GM19328 (cell line): ENCODE data around the gene DYNLT4.
A peak's percentile ranks its signal among the peaks of the same experiment; 100 is the strongest.
"Not testable (repeated sequence)": the region's sequence is repeated elsewhere in the genome, so short reads cannot be mapped to it uniquely, and the experiment has no call there.

Experiments
- ATAC-seq: cut with Tn5 transposase; IDR thresholded peaks from one replicate; pipeline ENCODE4 v1.9.1; 2021; ENCODE audit warnings: mild to moderate bottlenecking, moderate library complexity; ENCODE audit not compliant: unreplicated experiment

The DYNLT4 gene, protein sequence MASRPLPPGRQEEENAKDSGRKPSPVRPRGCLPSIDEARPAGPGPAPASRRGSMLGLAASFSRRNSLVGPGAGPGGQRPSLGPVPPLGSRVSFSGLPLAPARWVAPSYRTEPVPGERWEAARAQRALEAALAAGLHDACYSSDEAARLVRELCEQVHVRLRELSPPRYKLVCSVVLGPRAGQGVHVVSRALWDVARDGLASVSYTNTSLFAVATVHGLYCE

DNA sequence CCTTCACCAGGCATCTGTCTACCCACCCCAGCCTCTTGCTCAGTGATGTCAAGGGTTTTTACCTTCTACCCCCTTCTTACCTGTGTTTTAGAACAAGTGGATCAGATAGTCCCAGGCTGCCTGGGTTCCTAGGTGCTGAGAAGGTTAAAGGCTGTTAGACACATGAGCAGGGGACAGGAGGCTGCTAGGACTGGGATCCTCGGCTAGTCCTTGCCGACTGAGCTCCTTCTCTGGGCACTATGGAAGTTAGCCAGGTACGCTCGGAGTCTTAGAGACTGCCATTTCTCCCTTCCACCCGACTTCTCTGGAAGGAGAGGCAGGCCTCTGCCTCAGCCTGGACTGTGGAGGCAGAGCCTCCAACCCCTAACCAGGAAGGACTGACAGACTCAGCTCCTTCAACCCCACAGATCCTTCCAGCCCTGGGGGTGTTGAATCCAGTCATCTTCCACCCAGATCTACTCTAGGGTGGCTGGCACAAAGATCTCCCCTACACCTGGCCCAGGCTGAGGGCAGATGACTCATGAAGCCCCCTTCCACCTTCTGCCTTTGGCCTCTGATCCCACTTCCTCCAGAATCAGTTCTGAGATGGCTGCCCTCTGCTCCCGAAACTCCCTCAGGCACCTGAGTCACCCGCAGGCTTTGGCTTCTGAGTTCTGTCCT lies at the start of gene DYNLT4:
TSS of gene DYNLT4 (minus strand) at position 648 of the 660 bp plus-strand sequence. CDS start 683 bp downstream, outside the sequence.
- no peak for ATAC-seq

DNA sequence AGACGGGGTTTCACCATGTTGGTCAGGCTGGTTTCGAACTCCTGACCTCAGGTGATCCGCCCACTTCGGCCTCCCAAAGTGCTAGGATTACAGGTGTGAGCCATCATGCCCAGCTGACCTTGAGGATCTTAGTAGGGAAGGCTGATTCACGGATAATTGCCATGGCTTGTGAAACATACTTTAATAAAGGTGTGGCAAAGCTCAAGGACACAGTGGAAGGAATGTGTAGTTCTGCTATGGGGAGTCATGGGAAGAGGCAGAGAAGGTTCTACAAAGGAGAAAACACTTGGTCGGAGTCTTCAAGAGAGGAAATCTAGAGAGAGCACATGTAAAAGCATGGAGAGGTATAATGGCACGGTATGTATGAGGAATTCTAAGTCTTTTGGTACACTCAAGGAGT lies 48.6 kb upstream of the DYNLT4 start:
- ATAC-seq, result no peak

DNA sequence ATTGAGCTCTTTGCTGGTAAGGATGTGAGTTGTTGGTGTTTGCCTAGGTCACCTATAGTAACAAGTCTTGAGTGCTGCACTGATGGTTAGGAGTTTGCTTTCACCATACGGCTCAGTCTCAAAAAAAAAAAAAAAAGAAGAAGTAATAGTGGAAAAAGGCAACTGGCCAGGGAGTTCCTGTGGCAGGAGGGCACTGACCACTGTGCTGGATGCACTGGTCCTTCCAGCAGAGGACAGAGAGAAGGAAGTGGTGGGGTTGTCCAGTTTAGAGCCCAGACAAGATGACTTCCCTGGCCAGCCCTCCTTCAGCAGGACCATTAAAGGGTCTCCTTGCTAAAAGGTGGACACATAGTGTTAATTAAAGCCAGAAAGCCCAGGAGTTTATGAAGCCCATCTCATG lies 47.8 kb upstream of the DYNLT4 start:
- no peak for ATAC-seq

DNA sequence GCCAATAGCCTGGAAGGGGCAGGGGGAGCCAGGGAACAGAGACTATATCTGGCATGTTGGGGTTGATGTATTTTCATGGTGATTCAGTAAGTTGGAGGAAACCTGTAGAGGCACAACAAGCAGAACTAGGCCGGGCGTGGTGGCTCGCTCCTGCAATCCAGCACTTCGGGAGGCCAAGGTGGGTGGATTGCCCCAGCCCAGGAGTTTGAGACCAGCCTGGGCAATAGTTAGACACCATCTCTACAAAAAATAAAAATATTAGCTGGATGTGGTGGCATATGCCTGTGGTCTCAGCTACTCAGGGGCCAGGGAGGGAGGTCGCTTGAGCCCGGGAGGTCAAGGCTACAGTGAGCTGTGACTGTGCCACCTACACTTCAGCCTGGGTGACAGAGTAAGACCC lies 46.0 kb upstream of the DYNLT4 start:
- ATAC-seq, result no peak

DNA sequence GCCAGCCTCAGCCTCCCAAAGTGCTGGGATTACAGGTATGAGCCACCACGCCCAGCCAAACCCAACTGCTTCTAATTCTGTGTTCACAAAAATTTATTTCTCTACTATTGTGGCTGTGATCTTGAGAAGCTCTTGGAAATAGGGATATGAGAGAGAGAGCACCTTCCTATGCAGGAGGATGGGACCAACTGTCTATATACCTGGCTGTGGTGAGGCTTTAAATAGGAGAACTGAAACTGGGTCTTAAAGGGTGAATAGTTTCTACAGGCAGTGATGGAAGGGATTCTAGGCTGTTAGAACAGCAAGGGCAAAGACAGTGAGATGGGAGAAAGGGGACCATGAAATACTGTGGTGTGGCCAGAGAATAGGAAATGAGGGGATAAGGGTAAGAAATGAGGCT lies 44.2 kb upstream of the DYNLT4 start:
- ATAC-seq, result no peak

DNA sequence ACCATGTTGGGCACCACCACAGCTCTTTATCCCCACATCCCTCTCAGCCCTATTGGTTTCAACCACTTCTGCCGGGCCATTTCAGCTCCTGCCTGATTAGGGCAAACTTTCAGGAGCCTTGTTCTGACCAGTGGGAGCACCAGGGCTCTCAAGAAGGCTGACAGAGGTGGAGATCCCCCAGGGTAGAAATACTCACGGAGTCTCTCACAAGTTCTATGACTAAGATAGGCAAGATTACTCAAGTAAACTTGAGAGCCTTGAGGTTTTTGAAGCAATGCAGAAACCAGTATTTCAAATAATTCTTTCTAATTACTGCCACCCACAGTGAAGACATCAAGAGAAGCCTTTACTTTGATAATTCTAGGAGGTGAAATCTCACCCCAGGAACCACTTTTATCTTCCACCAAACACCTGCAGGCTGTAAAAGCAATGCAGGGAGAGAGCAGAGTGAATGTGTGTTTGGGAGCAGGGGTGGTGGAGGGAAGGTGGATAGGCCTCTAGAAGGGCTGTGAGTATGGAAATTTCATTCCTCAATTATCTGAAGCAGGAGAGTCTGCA lies 42.5 kb upstream of the DYNLT4 start:
- ATAC-seq, result no peak

DNA sequence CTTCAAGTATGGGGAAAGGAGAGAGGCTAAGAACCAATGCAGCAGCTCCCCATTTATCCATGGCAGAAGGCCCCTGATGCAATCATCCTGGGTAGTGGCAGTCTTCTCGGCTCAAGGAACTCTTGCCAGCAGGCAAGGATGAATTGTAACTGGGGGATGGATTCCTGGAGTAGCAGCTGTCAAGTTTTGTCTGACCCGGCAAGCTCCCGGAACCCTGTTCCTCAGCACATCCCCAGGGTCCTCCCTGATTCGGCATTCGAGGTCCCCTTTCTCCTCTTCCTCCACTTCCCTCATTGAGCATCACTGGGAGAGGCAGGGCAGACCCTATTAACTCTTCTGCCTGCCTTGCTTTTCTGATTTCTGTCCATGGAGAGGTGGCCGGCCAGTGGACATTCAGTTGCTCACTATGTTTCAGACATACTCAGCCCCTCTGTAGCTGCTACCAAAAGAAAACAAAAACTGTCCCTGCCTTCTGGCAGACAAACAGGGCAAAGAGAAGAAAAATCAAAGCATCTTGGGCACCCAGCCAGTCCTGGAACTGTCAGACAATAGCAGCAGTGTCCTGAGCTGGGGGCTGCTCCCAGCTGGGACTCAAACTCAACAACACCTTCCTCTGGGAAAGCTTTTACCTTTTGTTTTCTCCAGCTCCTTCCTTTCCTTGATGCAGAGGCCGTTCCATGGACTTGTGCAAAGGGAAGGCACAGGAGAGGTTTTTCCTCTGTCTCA lies 41.5 kb upstream of the DYNLT4 start:
- no peak for ATAC-seq

DNA sequence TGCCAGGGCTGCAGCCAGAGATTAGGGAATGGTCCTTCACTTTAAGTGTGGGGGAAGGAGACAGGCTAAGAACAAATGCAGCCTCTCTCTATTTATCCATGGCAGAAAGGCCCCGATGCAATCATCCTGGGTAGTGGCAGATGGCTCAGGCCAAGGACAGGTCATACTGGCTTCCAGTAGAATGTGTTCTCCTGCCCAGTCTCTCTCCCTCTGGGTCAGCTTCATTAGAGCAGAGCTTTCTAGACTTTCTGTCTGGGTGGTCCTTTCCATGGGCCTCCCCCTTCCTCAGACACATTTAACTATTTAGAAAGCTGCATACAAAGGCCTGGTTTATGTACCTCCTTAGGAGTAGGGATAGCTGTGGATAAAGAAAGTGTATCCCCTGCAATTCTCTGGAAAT lies 40.7 kb upstream of the DYNLT4 start:
- ATAC-seq, result no peak

DNA sequence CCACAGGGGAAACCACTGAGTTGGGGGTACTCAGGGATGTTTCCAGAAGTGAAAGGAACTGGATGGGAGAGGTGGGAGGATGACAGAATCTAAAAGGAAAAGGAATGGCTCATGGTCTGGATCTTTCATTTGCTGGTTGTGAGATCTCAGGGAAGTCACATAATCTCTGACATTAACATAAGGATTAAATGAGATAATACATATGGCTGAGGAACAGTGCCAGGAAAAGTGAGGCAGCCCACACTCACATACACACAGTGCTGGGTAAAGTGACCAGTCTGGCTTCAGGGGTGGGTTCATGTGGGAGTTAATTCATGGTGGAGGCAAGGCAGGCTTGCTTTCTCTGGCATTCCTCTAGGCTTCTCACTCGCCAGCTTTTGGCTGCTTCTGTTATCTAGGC lies 39.8 kb upstream of the DYNLT4 start:
- ATAC-seq, result no peak

DNA sequence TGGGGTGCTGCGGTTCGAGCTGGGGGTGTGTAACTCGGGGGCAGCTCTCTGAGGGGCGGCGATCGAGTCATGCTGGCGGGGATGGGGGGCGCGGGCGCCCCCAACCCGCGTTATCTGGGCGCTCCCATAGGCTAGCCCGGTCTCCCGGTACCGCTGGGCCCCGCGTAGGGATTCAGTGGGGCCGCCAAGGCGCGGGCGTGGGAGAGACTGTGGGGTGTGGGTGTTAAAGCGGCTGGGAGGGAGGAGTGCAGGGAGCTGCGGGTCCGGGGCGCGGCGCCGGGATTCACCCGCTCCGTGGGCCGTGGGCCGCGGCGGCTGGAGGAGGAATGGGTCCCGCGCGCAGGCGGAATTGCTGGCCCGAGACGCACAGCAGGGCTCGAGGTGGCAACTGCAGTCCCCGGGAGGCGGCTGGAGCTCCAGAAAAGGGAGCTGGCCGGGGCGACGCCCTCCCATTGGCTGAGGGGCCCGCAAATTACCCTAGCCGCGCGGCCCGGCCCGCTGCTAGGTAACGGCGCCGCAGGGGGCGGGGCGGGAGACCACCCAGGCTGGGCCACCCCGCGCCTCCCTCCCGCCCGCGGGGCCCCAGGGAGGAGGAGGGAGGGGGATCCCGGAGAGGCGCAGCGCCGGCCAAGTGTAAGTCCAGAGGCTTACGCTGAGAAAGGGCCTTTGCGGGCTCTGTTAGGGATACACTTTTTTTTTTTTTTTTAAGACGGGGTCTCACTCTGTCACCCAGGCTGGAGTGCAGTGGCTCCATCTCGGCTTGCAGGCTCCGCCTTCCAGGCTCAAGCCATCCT lies 35.9 kb upstream of the DYNLT4 start, which contains the start of gene PTCH2:
TSS of gene PTCH2 (minus strand) at position 392 of the 794 bp plus-strand sequence. CDS start at position 71, 321 bp downstream.
- ATAC-seq, result no peak

DNA sequence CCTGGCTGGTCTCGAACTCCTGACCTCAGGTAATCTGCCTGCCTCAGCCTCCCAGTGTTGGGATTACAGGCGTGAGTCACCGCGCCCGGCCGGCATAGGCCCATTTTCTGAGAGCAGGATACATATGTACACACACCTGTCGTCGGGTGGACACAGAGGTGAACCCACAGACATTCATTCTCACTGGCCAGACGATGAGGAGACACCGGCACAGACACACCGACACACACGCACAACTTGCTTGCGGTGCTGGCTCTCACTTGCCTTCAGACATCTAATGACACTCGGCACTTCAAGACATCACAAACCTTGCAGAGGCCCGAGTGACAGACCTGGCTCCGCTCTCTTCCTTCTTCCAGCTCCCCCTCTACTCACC lies 35.3 kb upstream of the DYNLT4 start:
- no peak for ATAC-seq

DNA sequence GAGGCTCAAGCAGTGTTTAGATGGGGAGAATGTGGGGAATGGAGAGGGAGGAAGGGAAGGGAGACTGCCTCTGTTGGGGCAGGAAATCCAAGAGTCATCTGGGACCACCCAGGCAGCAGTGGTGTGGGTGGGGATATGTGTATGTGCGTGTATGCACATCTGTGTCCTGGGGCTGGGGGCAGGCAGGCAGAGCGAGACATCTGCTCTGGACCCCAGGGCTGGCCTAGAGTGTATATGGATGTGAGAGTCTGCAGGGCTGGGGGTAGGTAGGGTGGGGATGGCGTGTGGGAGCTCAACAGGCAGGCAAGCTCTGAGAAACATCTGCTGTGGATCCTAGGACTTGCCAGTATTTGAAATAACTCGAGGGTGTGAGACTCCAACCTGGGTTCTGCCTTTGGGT lies 32.4 kb upstream of the DYNLT4 start:
- ATAC-seq, result no peak

DNA sequence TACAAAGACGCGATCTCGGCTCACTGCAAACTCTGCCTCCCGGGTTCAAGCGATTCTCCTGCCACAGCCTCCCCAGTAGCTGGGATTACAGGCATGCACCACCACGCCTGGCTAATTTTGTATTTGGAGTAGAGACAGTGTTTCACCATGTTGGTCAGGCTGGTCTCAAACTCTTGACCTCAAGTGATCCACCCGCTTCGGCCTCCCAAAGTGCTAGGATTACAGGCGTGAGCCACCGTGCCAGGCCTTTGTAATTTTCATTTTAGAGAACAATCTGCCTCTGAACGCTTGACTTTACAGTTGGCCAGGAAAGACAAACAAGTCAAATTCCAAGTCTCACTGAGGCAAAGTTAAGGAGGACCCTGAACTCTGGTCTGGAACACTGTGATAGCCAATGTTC lies 31.1 kb upstream of the DYNLT4 start:
- ATAC-seq, result not testable (repeated sequence)

DNA sequence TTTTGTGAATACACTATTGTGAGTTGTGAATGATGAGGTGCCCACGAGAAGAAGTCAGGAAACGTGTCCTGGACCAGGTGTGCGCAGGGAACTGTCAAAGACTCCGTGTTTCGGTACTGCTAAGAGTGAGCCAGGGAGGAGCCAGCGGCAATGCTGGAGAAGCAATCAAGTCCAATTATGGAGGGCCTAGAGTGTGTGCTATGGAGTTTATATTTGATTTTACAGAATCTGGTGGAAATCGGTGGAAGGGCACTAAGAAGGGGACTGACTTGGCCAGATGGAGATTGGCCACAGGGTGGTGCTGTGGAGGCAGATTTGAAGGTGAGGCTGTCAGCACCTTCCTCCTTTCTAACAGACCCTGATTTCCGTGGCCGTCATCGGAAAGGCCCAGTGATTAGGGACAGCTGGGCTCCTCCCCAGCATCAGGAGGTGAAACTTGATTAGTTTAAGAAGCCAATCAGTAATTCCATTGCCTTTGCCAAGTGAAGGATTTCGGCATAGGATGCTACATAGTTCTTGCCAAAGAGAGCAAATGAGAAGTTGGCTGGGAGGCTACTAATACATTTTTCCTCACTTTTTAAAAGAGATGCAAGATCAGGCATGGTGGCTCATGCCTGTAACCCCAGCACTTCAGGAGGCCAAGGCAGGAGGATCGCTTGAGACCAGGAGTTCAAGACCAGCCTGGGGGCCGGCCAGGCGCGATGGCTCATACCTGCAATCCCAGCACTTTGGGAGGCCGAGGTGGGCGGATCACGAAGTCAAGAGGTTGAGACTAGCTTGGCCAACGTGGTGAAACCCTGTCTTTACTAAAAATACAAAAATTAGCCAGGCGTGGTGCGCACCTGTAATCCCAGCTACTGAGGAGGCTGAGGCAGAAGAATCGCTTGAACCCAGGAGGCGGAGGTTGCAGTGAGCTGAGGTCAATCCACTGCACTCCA lies 28.9 kb upstream of the DYNLT4 start:
- ATAC-seq, result peak; percentile 57

DNA sequence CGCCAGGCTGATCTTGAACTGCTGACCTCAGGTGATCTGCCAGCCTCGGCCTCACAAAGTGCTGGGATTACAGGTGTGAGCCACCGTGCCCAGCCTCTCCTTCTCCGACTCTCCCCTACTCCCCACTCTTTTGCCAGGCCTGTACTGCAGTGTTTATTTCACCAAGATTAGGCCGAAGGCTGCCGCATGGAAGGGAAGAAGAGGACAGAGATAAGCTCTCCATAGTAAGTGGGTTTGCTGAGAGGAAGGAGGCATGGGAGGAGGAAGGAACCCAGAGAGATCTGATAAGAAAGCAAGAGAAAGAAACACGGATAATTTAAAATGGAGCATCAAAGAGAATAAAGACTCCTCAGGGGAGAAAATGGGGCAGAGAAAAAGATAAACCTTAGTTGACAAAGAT lies 27.2 kb upstream of the DYNLT4 start:
- ATAC-seq, result no peak

DNA sequence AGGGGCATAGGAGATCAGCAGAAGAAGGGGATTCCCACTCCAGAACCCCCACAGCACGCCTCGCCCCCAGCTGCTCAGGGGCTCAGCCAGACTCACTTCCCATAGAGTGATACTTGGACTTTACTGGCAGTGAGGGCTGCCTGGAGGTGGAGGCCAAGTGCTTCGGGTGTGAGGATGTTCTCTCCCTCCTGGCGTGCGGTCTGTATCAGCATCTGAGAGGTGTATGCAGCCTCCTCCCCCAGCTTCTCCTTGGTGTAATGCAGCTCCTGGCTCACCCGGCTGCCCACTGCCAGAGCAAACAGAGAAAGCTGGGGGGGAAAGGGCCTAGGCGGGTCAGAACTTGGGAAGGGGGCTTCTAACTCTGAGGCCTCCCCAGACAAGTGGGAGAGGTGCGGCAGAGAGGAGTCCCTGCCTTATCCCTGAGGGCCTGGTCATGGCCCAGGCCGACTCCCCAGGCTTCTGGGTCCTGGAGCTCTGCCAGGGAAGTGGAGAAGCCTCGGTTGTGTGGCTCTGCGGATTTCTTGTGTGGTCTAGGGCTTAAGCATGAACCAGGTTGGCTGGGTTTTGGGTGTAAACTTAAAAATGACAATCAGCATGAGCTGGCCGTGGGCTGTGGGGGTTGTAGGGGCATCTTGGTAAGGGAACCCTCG lies 25.0 kb upstream of the DYNLT4 start:
- ATAC-seq, result no peak

DNA sequence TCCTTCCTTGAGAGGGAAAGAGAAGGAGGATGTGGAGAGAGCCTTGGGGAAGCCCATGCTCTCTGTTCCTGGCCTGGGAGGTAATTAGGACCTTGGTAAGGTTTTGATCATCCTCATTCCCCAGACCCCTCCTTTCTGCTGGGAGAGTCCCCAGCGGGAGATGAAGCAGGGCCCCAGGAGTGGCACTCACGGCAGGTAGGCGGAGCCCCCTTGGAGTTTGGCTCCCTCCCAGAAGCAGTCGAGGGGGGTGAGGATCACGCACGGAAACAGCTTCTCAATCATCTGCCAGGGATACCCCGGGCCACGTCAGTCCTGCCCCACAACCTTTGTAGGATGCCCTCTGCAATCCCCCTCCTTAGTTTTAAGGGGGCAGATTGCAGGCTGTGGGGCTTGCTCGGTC lies 24.4 kb upstream of the DYNLT4 start:
- no peak for ATAC-seq

DNA sequence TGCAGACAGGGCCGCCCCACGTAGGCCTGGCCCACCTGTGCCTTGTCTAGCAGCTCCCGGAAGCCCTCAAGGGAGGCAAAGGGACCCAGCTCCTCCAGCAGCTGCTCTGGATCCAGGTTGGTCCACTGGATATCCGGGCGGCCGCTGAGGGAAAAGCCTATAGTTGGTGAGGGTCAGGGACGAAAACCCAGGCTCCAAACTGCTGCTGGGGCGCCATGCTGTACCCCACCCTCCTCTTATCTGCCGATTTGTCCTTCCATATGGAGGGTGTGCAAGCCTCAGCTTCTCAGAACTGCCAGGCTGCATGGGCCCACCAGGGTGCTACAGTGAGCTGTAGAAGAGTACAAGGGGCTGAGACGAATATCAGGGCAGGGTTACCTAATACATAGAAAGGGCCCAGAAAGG lies 23.8 kb upstream of the DYNLT4 start:
- ATAC-seq, result no peak
